Heart left ventricle (tissue), 16 donors: ENCODE results near the gene MTCH1. TPM values are rescaled to one million over a fixed set of nuclear protein-coding genes. Genes with fewer than 3 reads are reported as not detected.
A peak's percentile ranks its signal among the peaks of the same experiment; 100 is the strongest.

Experiments used
- ATAC-seq, 4 donors: fragments of 200-7000 bp; cut with Tn5 transposase; one replicate each; pipeline ENCODE4 v1.9.1; 2020 to 2022; ENCODE audit warnings: moderate library complexity in 4 of 4, mild to moderate bottlenecking in 3 of 4, moderate number of reproducible peaks in 1 of 4
- DNase-seq, 5 donors: peaks; one replicate each; pipeline ENCODE4 v3.0.0-alpha.2; 2020
- H3K27ac ChIP-seq, 12 donors: fragments of 200-600 bp; sonication (generic) in 4 of 12; one replicate each; pipeline versions ENCODE4 v1.5.0 to v1.8.0; 2016 to 2022; ENCODE audit warnings: mild to moderate bottlenecking in 2 of 12
- H3K27me3 ChIP-seq, 9 donors: fragments of 200-600 bp; sonication (generic) in 2 of 9; one replicate each; pipeline versions ENCODE4 v1.5.1 to v1.8.0; 2016 to 2022; ENCODE audit warnings: mild to moderate bottlenecking in 3 of 9
- H3K36me3 ChIP-seq, 9 donors: fragments of 200-600 bp; sonication (generic) in 2 of 9; one replicate each; pipeline versions ENCODE4 v1.5.0 to v1.8.0; 2018 to 2022; ENCODE audit warnings: mild to moderate bottlenecking in 2 of 9
- H3K4me1 ChIP-seq, 12 donors: fragments of 200-600 bp; sonication (generic) in 4 of 12; one replicate each; pipeline versions ENCODE4 v1.5.0 to v1.8.0; 2016 to 2022; ENCODE audit warnings: mild to moderate bottlenecking in 3 of 12
- H3K4me3 ChIP-seq, 12 donors: fragments of 200-600 bp; sonication (generic) in 4 of 12; one replicate each; pipeline versions ENCODE4 v1.5.0 to v1.8.0; 2017 to 2022; ENCODE audit warnings: mild to moderate bottlenecking in 9 of 12, moderate library complexity in 4 of 12
- H3K9me3 ChIP-seq, 12 donors: fragments of 200-600 bp; sonication (generic) in 4 of 12; one replicate each; pipeline versions ENCODE4 v1.5.0 to v1.8.0; 2016 to 2022; ENCODE audit warnings: mild to moderate bottlenecking in 1 of 12
- POLR2A ChIP-seq, 2 donors: fragments of 450-650 bp; IDR thresholded peaks; one replicate each; pipeline ENCODE4 v1.6.1; 2017; ENCODE audit warnings: antibody characterized with exemption in 2 of 2, mild to moderate bottlenecking in 2 of 2, moderate library complexity in 2 of 2
- WGBS, 4 donors: extraction: QIAGEN DNeasy Blood & Tissue Kit in 2 of 4; methylation state at CpG; one replicate each; pipeline versions ENCODE4 v1.1.5 to v1.1.7; 2013 to 2018; 5-methylcytosine and 5-hydroxymethylcytosine counted together
- intact Hi-C, 10 donors: fragments of 100-400 bp; cut with DNase I; formaldehyde crosslinking; loops; one replicate each; pipeline versions ENCODE4 v1.11.1 to v1.14.2; 2022
- polyA plus RNA-seq, 2 donors: library from polyadenylated mRNA; stranded (reverse); fragments of 200-250 nt; gene quantifications; one replicate each; pipeline ENCODE4 v1.2.3, GENCODE V29; 2013
- total RNA-seq, 9 donors: library from RNA; depleted of rRNA in 2 of 9; stranded (reverse); fragments of >200 nt in 2 of 9; fragmentation: NEBNext Ultra II Directional in 3 of 9; extraction: Animal tissue kit (Norgen Biotek cat#: 25700) in 3 of 9; gene quantifications; one replicate each; pipeline versions ENCODE4 v1.1.0 to v1.2.4, GENCODE V29; 2016 to 2023
- TF ChIP-seq, protein P1 (sequence below), 12 donors: fragments of 200-600 bp; sonication (generic) in 4 of 12; IDR thresholded peaks; one replicate each; pipeline versions ENCODE4 v1.5.0 to v1.8.0; 2018 to 2022; ENCODE audit warnings: antibody characterized with exemption in 12 of 12, mild to moderate bottlenecking in 5 of 12
- donor health status: ischemic (EF 13 %, LVEDD 7.1; RV severe dilation, severe dysfunction).
- donor health status: healthy with polysubstance abuse.
- donor health status: DM: no; HTN: yes; CAD: no.
- donor health status: DM: no; HTN: no; CAD: no.
- donor health status: ischemic (EF 25% LVEDD 6.9; RV normal size, moderate dysfunction).
- donor health status: ischemic (EF 25% LVEDD 5.7; RV mildly dilated, moderate dysfunction).
- donor health status: healthy.
- donor health status: DM: yes; HTN: yes; CAD: no.
- donor health status: ischemic (EF 35%, LVEDD 5.7; RV mildly dilated, moderate dysfunction).
- donor health status: nonischemic (EF 11% LVEDD 7.7; RV severe dilation, severe dysfunction).
- donor health status: DM: yes; HTN: yes; CAD: no.
- donor health status: PGD.
- donor health status: ischemic (EF 29% LVEDD 5.4; RV normal size, mild dysfunction).
- donor health status: nonischemic (EF 23%, LVEDD 6.1; RV moderate dilation, normal function).

Gene MTCH1
- total and polyA plus RNA-seq, 11 donors: 104 to 367 (median 193) TPM

DNA sequence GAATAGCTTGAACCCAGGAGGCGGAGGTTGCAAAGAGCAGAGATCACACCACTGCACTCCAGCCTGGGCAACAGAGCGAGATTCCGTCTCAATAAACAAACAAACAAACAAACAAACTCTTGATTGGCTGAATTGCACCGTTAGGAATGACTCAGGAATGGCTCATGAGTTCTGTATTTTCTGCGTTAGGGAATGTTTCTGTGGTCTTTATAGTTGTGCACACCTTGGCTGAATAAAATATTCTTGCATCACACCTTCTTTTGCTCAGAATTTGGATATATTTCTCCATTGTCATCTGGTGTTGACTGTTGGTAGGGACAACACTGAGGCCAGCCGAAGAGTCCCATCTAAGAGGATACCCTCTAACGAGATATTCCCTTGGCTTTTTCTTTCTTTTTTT lies 51.1 kb downstream of the MTCH1 start:
- no peak overlapping the region for H3K27ac ChIP-seq
- intact Hi-C loops: no loop called here
- no peaks in the 10 kb centered on the region for H3K36me3 ChIP-seq
- TF ChIP-seq, protein P1, sequence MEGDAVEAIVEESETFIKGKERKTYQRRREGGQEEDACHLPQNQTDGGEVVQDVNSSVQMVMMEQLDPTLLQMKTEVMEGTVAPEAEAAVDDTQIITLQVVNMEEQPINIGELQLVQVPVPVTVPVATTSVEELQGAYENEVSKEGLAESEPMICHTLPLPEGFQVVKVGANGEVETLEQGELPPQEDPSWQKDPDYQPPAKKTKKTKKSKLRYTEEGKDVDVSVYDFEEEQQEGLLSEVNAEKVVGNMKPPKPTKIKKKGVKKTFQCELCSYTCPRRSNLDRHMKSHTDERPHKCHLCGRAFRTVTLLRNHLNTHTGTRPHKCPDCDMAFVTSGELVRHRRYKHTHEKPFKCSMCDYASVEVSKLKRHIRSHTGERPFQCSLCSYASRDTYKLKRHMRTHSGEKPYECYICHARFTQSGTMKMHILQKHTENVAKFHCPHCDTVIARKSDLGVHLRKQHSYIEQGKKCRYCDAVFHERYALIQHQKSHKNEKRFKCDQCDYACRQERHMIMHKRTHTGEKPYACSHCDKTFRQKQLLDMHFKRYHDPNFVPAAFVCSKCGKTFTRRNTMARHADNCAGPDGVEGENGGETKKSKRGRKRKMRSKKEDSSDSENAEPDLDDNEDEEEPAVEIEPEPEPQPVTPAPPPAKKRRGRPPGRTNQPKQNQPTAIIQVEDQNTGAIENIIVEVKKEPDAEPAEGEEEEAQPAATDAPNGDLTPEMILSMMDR (IDR thresholded peaks at IDR 0.05): no peak
- no peak for TF ChIP-seq POLR2A (IDR thresholded peaks at IDR 0.05)
- H3K4me3 ChIP-seq: no peak overlapping the region
- WGBS, 4 donors: 91 to 96% (median 94%) methylated on average over 7 of the region's 7 CpGs
- no peaks in the 10 kb centered on the region for H3K9me3 ChIP-seq
- H3K4me1 ChIP-seq: peaks cover 0 to 9% (median 0%) of the 10 kb centered on the region in 12 donors
- DNase-seq: no peak
- no peak for ATAC-seq
- no peaks in the 10 kb centered on the region for H3K27me3 ChIP-seq

DNA sequence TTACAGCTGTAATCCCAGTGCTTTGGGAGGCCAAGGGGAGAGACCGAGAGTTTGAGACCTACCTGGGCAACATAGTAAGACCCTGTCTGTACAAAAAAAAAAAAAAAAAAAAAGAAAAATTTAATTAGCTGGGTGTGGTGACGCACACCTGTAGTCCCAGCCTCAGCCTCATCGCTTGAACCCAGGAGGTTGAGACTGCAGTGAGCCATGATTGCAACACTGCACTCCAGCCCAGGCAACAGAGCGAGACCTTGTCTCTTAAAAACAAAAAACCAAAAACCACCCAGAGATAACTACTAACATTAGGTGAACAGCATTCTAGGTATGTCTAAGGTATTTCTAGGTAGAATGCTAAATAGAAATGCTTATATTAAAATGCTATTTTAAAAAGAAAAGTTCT lies 52.5 kb downstream of the MTCH1 start:
- no peak overlapping the region for H3K4me3 ChIP-seq
- intact Hi-C loops: no loop called here
- no peak overlapping the region for H3K27ac ChIP-seq
- ATAC-seq (no peak), DNase-seq (no peak)
- TF ChIP-seq, protein P1 (IDR thresholded peaks at IDR 0.05): no peak
- no peak for TF ChIP-seq POLR2A (IDR thresholded peaks at IDR 0.05)
- WGBS, 4 donors: 85 to 99% (median 96%) methylated on average over 4 of the region's 4 CpGs
- H3K4me1 ChIP-seq: peaks cover 0 to 23% (median 1%) of the 10 kb centered on the region in 12 donors
- H3K27me3 ChIP-seq: no peaks in the 10 kb centered on the region
- no peaks in the 10 kb centered on the region for H3K9me3 ChIP-seq
- H3K36me3 ChIP-seq: no peaks in the 10 kb centered on the region

DNA sequence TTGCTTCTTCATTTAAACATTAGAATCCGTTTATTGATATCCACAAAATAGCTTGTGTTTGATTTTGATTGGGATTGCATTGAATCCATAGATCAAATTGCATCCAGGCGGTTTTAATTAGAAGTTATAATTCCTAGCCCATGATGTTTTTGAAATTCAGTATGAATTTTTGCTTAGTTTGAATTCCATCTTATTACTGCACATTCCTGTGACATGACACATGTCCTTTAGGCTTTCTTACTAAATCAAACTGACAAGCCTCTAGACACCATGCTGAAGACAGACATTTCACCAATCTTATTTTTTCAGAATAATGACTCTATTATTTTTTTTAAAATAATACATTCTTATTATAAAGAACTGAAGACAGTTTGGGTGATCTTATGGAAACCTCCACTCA lies 52.9 kb downstream of the MTCH1 start:
- Histone ChIP-seq H3K27ac (no peak overlapping the region), H3K4me3 (no peak overlapping the region), H3K4me1 (peaks cover 0 to 27% (median 4%) of the 10 kb centered on the region in 12 donors), H3K9me3 (no peaks in the 10 kb centered on the region), H3K27me3 (no peaks in the 10 kb centered on the region), H3K36me3 (no peaks in the 10 kb centered on the region)
- no peak for DNase-seq
- no peak for ATAC-seq
- intact Hi-C loops: no loop called here
- 89 to 95% (median 90%) methylated on average over 2 of the region's 2 CpGs for WGBS, 4 donors
- TF ChIP-seq POLR2A (IDR thresholded peaks at IDR 0.05): no peak
- TF ChIP-seq, protein P1 (IDR thresholded peaks at IDR 0.05): no peak

DNA sequence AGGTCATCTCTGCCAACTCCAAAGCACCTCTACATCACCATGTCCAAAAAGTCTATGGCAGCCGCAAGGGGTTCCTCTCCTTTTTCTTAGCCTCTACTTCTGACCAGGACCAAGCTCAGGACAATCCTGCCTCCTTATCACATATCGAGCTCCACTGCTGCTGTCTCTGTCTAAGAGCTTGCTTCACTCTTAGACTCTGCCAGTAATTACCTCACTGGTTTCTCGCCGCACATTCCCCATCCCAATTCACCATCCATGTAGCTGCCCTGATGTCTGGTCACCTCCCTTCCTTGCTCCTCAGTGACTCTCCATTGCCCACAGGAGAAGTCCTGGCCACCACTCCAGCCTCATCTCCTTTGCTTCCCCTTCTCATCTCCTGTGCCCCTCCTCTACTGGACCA lies 55.5 kb downstream of the MTCH1 start:
- WGBS, 4 donors: 86 to 91% (median 86%) methylated on average over 4 of the region's 4 CpGs
- intact Hi-C loops: no loop called here
- H3K4me1 ChIP-seq: peaks cover 0 to 43% (median 16%) of the 10 kb centered on the region in 12 donors
- ATAC-seq (peak in 3 of 4 donors; percentile 27 to 56 (median 48)), DNase-seq (no peak)
- H3K9me3 ChIP-seq: no peaks in the 10 kb centered on the region
- H3K27me3 ChIP-seq: no peaks in the 10 kb centered on the region
- peaks cover 0 to 7% (median 4%) of the 10 kb centered on the region in 9 donors for H3K36me3 ChIP-seq
- TF ChIP-seq, protein P1 (IDR thresholded peaks at IDR 0.05): no peak
- TF ChIP-seq POLR2A (IDR thresholded peaks at IDR 0.05): no peak
- H3K27ac ChIP-seq: peak overlapping the region in 2 of 12 donors; percentile 50 to 63
- no peak overlapping the region for H3K4me3 ChIP-seq
